Measurements from ENCODE around the gene MYLK.

The MYLK gene

DNA sequence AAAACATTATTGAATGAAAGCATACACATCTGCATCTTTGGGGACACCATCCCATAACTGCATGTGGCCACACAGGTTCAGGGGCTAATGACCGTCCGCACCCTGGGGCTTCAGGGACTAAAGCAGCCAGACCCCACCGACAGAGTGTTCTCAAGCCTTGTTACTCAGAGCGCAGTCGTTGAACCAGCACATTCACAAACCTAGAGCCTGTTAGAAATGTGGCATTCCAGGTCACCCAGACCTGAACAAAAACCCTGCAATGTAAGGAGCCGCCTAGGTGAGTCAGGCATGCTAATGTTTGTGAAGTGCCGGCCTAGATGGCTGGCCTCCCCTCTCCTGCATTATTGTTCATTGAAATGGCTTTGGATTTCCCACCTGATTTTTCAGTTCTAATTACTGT lies 247.0 kb downstream of the MYLK start:
- in situ Hi-C loops (cut with HindIII; ENCODE audit: low sequenced_read_pairs): no loop called here

DNA sequence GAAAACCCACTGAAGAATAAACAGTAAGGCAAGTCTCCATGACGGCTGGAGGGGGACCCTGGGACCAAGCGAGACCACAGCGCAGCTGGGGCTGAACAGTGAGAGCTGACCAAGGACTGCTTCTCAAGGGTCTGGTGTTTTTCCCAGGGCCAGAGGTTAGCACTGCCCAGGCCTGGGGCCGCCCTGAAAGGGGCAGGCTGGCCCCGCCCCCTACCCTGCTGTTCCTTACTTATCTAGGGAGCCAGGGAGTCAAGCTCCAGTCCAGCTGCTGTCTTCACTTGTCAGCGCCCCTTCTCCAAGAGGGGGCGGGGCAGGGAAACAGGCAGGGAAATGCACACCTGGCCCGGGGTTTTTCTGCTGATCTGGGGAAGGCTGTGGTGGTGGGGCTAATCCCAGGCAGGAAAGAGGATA lies 247.7 kb downstream of the MYLK start:
- in situ Hi-C loops (cut with HindIII; ENCODE audit: low sequenced_read_pairs): no loop called here

DNA sequence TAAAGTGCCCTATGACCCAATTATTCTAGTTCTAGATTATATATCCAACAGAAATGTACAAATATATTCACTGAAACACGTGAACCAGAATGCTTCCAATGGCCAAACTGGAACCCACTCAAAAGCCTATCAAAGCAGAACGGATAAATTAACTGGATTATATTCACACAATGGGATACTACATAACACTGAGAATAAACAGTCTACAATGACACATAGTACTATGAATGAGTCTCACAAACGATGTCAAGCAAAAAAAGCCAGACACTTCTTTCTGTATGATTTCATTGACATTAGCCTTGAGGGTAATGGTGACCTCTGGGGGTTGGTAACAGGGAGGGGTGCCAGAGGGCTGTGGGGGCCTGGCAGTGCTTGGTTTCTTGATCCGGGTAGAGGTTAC lies 248.4 kb downstream of the MYLK start:
- in situ Hi-C loops (cut with HindIII; ENCODE audit: low sequenced_read_pairs): no loop called here

DNA sequence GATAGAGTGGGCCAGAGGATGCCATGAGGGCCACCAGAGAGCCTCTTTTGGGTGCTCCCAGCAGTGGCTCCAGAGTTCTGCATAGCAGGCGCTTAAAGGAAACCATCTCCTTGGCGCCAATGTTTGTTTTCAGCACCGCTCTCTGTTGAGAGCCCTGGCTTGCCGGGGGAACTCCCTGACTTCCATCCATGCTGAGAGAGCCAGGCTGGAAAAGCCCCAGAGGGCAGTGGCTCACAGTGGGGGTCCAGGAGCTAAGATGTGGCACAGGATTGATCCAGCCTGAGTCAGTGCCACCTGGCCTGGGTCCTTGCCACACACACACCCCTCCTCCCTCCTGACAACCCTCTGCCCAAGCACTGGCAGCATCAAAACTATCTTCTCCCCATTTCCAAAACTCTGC lies 248.9 kb downstream of the MYLK start:
- in situ Hi-C loops (cut with HindIII; ENCODE audit: low sequenced_read_pairs): no loop called here

DNA sequence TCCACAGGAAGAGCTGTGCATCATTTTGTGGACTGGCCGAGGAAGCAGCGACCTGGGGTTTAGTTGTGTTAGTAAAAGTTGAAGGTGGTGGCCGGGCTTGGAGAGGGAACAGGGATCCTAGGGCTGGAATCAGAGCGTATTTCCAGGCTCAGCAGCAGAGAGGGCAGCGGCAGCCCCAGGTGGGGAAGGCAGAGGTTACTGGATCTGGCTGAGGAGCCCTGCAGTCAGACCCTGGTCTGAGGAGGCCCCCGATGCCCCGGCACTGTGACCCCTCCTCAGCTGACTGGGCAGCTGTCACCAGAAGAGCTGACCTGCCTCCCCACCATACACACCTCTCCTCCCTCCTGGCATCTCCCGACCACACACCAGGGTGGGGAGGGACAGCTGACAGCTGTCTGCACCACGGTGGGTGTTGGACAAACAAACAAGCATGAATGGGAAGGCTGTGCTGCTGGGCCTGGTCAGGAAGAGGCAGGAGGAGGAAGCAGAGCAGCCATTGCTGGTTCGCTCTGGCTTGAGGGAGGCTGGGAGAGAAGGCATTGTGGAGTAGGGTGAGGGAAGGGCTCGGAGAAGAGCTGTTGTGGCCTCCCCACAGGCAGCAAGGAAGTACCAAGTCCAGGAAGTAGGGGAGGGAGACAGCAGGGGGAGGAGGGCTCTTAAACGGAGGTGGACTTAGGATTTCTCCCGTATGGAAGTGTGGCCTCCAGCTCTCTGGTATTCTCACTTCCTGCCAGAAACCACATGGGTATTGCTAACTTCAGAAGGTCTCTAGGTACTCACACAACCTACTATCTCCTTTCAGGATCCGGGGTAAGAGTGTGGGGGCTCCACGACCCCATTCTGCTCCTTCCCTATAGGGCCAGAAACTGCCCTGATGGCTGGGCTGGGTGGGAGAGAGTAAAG lies 249.7 kb downstream of the MYLK start:
- in situ Hi-C loops (cut with HindIII; ENCODE audit: low sequenced_read_pairs): no loop called here

DNA sequence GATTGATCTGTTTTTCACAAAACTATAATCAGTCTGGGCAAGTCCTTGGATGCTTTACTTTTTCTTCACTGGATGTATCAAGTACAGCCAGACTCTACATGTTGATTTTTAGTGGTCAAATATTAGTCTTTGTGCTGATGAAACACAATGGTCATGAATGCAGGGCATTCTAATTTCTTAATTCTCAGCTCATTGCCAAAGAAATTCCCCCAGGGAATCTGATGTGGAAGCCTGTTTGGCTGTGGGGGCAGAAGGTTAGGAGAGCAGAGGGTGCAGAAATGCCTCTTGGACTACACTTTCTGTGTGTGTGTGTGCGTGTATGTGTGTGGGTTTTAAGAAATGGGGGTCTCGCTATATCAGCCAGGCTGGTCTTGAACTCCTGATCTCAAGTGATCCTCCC lies 250.6 kb downstream of the MYLK start:
- in situ Hi-C loops (cut with HindIII; ENCODE audit: low sequenced_read_pairs): no loop called here

DNA sequence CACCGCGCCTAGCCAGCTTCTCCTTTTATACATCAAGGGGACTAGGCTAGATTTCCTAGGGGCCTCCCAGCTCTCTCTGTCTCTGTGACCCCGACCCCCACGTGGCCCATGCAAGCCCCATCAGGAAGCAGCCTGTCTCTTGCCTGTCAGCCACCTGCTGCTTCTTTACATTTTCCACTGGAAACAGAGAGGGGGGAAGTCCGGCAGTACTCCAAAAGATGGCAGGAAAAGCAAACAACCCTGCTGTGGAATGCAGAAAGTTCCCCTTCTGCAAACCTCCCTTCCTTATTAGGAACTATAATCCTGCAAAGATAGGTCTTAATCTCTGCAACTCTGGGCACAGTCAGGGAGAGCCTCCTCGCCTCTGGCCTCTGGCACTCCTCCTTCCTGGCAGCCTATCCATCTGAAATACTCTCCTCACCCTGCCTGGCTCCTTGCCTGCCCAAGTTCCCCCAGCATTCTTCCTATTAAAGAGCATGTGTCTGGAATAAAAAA lies 251.9 kb downstream of the MYLK start:
- in situ Hi-C loops (cut with HindIII; ENCODE audit: low sequenced_read_pairs): no loop called here

DNA sequence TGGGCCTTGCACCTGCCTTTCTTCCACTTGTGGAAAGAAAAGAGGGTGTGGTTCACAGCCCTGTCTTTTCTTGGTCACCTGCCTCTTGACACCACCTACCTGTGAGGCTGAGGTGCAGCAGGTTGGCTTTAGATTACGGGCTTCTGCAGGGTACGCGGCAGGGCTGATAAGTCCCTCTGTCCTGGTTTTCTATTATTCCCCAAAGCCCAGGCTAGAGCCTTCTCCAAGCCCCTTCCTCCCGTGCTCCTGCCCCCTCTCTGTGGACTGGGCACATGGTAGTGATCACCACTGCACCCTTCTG lies 254.4 kb downstream of the MYLK start:
- in situ Hi-C loops (cut with HindIII; ENCODE audit: low sequenced_read_pairs): no loop called here

DNA sequence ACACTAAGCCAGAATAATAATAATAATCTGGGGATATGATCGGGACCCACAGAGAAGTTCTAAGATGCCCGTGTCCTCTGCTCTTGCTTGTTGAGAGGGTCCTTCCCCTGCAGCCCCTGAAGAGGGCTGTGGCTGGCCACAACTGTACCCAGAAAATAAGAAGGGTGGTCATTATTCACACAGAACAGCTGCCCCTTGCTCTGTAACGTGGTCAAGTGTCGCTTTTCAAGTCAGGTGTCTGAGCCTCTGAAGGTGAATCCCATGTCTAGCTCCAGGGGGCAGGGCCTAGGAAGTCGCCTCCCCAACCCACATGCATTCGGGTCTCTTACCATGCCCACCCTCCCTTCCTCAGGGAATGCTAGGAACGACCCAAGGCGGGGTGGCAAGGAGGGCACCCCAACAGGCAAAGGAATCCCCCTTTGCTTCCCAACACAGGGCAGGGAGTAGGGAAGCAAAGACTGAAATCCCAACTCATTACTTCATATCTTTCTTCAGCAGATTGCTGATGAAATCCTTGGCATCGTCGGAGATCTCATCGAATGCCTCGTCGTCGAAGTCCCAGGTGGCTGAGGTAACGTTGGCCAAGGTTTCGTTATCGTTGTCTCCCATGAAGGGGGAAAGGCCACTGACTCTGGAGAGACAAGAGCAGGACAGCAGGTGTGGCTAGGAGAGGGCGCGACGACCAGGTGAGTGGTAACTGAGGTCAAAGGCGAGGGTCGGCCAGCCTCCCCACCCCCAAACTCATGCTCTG lies 255.0 kb downstream of the MYLK start:
- in situ Hi-C loops (cut with HindIII; ENCODE audit: low sequenced_read_pairs): no loop called here

DNA sequence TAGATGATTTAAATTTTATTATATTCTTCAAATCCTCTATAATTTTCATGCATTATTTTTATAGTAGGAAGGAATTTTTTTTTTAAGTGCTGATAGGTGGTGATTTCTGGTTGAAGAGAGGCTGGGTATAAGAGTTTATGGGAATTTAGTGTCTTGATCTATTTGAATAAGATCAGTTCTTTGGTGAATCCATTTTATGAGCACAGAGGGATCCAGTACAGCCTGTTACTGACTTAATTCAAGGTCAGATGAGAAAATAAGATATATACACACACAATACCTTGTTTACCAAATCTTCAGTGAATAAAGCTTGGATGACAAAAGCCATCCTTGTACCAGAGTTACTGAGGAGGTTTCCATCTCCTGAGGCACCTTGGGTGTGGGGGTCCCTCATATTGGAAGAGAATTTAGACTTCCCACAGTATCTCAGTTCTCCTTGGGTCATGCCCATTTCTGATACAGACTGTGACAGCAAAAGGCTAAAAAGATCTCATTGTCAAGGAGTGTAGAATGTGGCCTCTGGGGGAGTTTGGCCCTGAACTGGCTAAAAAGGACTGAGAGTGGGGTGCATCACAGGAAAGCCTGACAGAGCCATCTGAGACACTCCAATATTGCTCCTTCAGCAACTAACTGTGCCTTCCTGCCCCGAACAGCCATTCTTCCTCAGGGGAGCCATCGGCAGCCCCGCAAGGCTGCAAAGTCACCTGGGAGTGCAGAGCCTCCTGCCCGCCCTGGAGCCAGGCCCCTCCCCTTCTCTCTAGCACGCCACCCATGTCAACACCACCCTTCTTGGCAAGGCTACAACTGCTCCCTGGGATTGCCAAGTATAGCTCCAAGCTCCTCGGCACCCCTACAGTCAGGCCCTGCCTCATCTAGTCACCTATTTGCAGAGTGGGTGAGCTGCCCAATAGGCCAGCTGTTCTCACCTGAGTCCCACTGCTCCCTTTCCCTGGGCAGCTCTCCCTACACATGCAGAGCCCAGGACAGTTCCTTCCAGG lies 256.2 kb downstream of the MYLK start:
- in situ Hi-C loops (cut with HindIII; ENCODE audit: low sequenced_read_pairs): no loop called here

DNA sequence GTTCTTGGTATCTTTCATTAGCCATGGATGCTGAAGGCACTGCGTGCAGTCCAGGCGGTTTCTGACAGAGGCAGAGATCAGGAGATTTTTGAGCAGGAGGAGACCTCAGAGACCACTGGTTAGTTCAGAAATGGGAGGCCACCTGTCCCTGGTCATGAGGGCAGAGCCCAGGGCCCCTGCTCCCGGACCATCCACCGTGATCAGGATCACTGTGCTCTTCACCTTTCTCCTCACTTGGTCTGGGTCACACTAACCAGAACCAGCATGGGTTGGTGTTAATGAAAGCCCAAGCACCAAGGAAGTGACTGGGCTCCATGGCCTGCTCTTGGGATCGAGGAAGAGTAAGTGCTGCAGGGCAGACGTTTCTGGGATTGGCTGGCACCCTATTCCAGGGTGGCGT lies 257.3 kb downstream of the MYLK start:
- in situ Hi-C loops (cut with HindIII; ENCODE audit: low sequenced_read_pairs): no loop called here

DNA sequence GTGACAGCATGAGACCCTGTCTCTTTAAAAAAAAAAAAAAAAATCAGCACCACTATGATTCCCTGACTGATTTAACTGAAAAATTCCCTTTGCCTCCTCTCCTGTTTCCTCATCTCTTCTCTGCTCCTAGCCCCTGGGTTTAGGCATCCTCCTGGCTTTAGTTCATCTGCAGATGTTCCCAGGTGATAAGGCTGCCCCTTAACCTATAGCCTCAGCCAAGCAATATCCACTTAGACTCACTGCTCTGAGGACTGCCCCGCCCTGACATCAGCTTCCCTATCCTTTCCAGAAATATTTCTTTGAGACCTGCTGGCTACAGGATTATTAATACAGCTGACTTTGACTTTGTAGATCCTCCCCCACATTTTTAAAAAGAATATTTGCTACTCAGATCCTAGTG lies 259.8 kb downstream of the MYLK start:
- in situ Hi-C loops (cut with HindIII; ENCODE audit: low sequenced_read_pairs): no loop called here

DNA sequence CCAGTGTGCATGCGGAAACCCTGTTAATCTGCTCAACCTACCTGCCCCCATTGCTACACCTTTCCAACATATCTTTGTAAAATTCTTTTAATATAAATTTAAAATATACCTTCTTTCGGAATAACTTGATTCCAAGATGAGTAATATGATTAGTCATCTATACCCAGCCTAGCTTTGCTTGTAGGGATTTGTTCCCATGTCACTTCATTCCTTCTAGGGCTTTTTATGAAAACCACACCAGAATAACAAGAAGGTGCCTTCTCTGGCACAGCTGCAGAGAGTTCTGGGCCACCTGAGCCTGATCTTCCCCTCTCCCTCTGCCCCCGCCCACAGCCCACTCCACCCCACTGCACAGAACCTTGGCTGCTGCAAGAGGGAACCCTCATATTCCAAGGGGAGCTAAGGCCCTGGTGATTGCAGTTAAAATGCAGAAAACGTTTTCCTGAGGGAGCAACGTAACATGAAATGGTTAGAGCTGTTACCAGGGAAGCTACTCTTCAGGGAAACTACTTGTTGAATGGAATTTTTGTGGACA lies 260.7 kb downstream of the MYLK start:
- in situ Hi-C loops (cut with HindIII; ENCODE audit: low sequenced_read_pairs): no loop called here

DNA sequence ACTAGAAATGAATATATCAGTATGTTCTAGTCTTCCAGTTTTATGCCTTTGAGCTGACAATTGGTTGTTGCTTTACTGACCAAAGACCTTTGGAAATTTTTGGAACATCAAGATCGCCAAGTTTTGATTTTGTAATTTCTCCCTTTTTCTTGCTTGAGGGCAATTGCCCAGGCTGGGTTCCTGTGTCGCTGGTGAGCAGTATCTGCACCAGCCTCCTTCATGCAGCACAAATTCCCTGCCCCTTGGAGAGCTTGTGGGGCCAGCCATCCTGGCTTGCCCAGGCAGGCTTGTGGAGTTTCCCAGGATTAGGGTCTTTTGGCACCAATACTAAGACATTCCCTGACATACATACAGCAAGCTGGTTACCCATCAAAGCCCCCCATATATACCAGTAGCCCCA lies 261.4 kb downstream of the MYLK start:
- in situ Hi-C loops (cut with HindIII; ENCODE audit: low sequenced_read_pairs): no loop called here

DNA sequence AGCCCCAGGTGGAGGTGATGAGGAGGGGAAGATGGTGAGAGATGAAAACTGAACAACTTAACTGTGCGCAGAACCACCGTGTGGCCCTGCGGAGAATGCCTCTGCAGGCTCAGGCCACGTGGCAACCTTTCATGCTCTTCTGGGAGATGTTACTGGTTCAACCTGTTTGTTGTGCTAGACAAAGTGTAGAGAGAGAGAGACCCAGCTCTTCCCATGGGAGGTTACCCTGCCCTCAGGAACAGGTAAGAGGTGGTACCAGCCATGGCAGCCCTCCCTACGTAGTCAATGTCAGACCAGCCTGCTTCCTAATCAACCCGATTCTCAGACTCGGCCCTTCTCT lies 262.3 kb downstream of the MYLK start:
- in situ Hi-C loops (cut with HindIII; ENCODE audit: low sequenced_read_pairs): no loop called here

DNA sequence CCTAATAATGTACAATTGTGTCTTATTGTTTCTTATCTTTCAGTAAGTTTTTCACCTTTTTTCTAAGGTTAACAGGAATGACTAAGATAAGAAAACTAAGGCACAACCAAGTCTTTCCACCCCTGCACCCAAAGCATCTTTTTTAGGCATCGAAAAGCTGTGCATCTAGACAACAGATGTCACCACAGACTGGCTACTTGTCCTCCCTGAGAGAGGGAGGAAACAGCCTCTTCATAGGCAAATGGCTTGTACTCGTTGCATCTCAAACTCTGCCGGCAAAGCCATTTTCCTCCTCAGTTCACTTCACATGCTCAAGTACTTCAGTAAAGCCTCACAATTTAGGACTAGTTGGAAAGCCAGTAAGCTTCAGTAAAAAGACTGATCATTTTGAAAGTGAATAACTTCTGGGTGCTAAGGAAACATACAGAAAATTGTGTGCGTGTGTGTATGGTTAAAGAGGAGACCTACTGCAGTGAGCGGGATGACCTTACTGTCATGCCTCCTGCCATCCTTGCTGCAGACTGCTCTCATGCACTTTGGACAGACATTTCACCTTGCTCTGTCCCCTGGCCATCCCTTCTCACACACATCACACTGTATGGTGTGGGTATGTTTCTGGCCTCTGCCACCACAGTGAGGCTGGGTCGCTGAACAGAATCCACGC lies 262.8 kb downstream of the MYLK start:
- in situ Hi-C loops (cut with HindIII; ENCODE audit: low sequenced_read_pairs): no loop called here

DNA sequence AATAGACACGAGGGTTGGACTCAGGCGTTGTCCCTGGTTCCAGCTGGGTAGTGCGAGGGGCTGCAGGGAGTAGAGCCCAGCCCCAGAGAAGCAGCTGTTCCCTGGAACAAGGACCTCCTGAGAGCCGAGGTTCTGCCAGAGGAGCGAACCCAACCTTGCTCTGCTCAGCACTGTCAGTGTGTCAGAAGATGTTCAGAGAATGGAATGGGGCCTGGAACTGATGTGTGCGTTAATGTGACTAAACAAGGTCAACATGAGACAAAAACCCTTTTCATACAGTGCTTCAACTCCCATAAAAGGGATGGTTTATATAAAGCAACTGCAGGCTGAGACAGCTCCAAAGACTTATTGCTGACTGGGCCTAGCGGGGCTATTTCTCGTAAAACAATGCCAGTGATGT lies 263.8 kb downstream of the MYLK start:
- in situ Hi-C loops (cut with HindIII; ENCODE audit: low sequenced_read_pairs): no loop called here

DNA sequence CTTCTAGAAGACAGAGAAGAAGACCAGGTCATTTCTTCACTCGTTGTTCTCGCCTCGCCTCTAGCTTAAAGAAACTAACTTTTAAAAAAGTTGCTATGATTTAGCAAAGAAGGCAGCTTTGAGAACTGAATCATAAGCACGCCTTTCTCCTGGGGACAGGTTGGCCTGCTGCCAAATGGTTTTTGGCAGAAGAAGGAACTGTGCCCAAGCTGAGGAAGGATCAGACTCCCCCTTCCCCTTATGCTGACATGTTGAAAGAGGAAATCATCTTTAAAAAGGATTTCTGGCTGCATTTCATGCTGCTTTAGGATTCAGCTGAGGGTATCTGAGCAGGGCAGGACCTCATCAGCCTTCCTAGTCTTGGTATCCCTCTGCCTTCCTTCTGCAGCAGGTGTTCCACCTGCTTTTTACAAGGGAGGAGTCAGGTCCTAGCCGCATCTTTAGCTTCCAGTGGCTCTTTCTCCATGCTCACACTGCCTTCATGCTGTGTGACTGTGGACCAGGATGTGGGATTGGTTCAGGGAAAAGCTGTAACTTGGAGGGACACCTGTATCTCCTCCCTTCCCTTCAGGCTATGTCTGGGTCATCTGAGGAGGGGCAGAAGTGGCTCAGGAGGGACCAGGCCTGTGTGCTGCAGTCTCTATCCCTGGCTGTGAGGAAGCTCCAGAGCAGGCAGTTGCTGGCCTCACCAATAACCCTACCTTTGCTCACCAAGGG lies 265.2 kb downstream of the MYLK start:
- in situ Hi-C loops (cut with HindIII; ENCODE audit: low sequenced_read_pairs): loop anchor here (10.0 kb wide), 1 partner anchor 96 kb away; no protein-coding TSS in a partner anchor

DNA sequence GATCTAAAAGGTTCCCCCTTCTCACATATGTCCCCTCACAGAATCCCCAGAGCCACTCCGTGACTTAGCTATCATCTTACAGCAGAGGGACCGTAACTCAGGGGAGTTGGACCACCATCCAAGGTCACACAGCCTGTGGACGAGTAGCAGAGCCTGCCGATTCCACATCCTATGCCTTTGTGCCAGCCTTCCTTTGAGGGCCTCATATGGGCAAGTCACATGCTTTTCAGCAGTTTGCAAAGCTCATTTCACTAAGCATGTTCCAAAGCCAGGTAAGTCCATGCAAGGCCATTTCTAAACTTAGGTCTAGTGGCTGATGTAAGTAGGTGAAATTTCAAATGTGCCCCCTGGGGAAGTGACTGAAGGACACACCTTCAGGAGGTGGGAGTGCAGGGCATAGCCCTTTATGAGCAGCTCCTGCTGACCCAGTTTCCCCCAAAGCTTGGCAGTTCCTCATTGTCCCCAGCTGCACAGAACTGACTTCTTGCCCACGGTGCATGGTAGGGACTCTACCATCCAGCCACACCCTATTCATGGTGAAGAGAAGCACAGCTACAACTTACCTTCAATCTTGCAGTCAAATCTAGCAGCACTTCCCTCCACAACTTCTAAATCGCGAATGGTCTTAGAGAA lies 265.9 kb downstream of the MYLK start:
- in situ Hi-C loops (cut with HindIII; ENCODE audit: low sequenced_read_pairs): loop anchor here (10.0 kb wide), 1 partner anchor 97 kb away; no protein-coding TSS in a partner anchor
